HepG2 (cell line): ENCODE data around the gene CA6. TPM values are rescaled to one million over a fixed set of nuclear protein-coding genes. Genes with fewer than 3 reads are reported as not detected.

Source experiments
- ARNT ChIP-seq: fragments of 450-650 bp; IDR thresholded peaks from 2 replicates; pipeline ENCODE4 v1.6.1; 2017
- CREB3 ChIP-seq: sonication (generic); formaldehyde crosslinking; IDR thresholded peaks from 2 replicates; pipeline ENCODE4 v1.5.0; 2020; ENCODE audit warnings: missing genetic modification reagents
- GFI1 ChIP-seq: sonication (generic); formaldehyde crosslinking; IDR thresholded peaks from 2 replicates; pipeline ENCODE4 v1.5.0; 2020; ENCODE audit warnings: missing genetic modification reagents, mild to moderate bottlenecking, borderline replicate concordance
- HBP1 ChIP-seq: IDR thresholded peaks from 2 replicates; pipeline ENCODE4 v1.6.1; 2016; ENCODE audit warnings: low read depth, control low read depth
- HNRNPK ChIP-seq: fragments of 200-400 bp; formaldehyde crosslinking; IDR thresholded peaks from 2 replicates; pipeline ENCODE4 v1.6.1; 2018; ENCODE audit warnings: low read length, low read depth, moderate library complexity, mild to moderate bottlenecking; ENCODE audit not compliant: poor library complexity, severe bottlenecking
- NAIF1 ChIP-seq: sonication (generic); formaldehyde crosslinking; IDR thresholded peaks from 2 replicates; pipeline ENCODE4 v1.5.0; 2020; ENCODE audit warnings: mild to moderate bottlenecking, missing genetic modification reagents, borderline replicate concordance
- NFATC3 ChIP-seq: sonication (generic); formaldehyde crosslinking; IDR thresholded peaks from 2 replicates; pipeline ENCODE4 v1.5.1; 2020; ENCODE audit warnings: mild to moderate bottlenecking, missing genetic modification reagents
- NPAS2 ChIP-seq: sonication (generic); formaldehyde crosslinking; IDR thresholded peaks from 2 replicates; pipeline ENCODE4 v1.8.0; 2022; ENCODE audit warnings: mild to moderate bottlenecking, missing genetic modification reagents, borderline replicate concordance
- SOX6 ChIP-seq, 2 experiments: fragments of 450-650 bp in 1 of 2; sonication (generic) in 1 of 2; formaldehyde crosslinking in 1 of 2; IDR thresholded peaks; 2 replicates each; pipeline versions ENCODE4 v1.4.0 to v1.6.1; 2017 to 2020; ENCODE audit warnings: antibody characterized with exemption in 1 of 2, mild to moderate bottlenecking in 1 of 2, missing genetic modification reagents in 1 of 2
- TEAD3 ChIP-seq: optimal IDR thresholded peaks from 2 replicates; pipeline ENCODE3; 2016; ENCODE audit warnings: borderline replicate concordance
- THAP7 ChIP-seq: sonication (generic); formaldehyde crosslinking; IDR thresholded peaks from 2 replicates; pipeline ENCODE4 v1.8.1; 2023; ENCODE audit warnings: mild to moderate bottlenecking, missing genetic modification reagents
- TMF1 ChIP-seq: sonication (generic); formaldehyde crosslinking; IDR thresholded peaks from 2 replicates; pipeline ENCODE4 v1.8.1; 2022; ENCODE audit warnings: low read depth, missing genetic modification reagents
- WIZ ChIP-seq: sonication (generic); formaldehyde crosslinking; IDR thresholded peaks from 2 replicates; pipeline ENCODE4 v1.5.1; 2020; ENCODE audit warnings: mild to moderate bottlenecking, missing genetic modification reagents
- ZFP1 ChIP-seq: IDR thresholded peaks from 2 replicates; pipeline ENCODE4 v1.6.1; 2016
- ZFP82 ChIP-seq: sonication (generic); formaldehyde crosslinking; IDR thresholded peaks from 2 replicates; pipeline ENCODE4 v1.5.1; 2020; ENCODE audit warnings: mild to moderate bottlenecking, missing genetic modification reagents, borderline replicate concordance
- ZNF275 ChIP-seq: sonication (generic); formaldehyde crosslinking; IDR thresholded peaks from 2 replicates; pipeline ENCODE4 v1.8.0; 2022; ENCODE audit warnings: missing genetic modification reagents, mild to moderate bottlenecking, inconsistent platforms, borderline replicate concordance
- ZNF501 ChIP-seq: sonication (generic); formaldehyde crosslinking; IDR thresholded peaks from 2 replicates; pipeline ENCODE4 v1.5.1; 2020; ENCODE audit warnings: mild to moderate bottlenecking, moderate library complexity, missing genetic modification reagents
- ZNF558 ChIP-seq: sonication (generic); formaldehyde crosslinking; IDR thresholded peaks from 2 replicates; pipeline ENCODE4 v1.9.0; 2022; ENCODE audit warnings: mild to moderate bottlenecking, missing genetic modification reagents, borderline replicate concordance
- ZNF616 ChIP-seq: sonication (generic); formaldehyde crosslinking; IDR thresholded peaks from 2 replicates; pipeline ENCODE4 v1.5.0; 2020; ENCODE audit warnings: low read depth, mild to moderate bottlenecking, missing genetic modification reagents
- ZNF687 ChIP-seq: sonication (generic); formaldehyde crosslinking; IDR thresholded peaks from 2 replicates; pipeline ENCODE4 v1.5.1; 2020; ENCODE audit warnings: mild to moderate bottlenecking, missing genetic modification reagents, moderate library complexity
- ZSCAN20 ChIP-seq: sonication (generic); formaldehyde crosslinking; IDR thresholded peaks from 2 replicates; pipeline ENCODE4 v1.4.0; 2020; ENCODE audit warnings: missing genetic modification reagents, mild to moderate bottlenecking, borderline replicate concordance
- polyA plus RNA-seq, 8 experiments: library from polyadenylated mRNA; depleted of rRNA in 3 of 8; stranded (reverse) in 7 of 8; unstranded in 1 of 8; fragments of >200 nt; fragmentation: Illumina TruSeq in 4 of 8; extraction: Trizol in 4 of 8; gene quantifications; 2 replicates each; pipeline versions ENCODE4 v1.2.1 to v1.2.3, GENCODE V29; 2011 to 2016; ENCODE audit warnings: low read depth in 4 of 8, missing spikeins in 1 of 8, mixed read lengths in 1 of 8; ENCODE audit not compliant: insufficient read depth in 1 of 8
- total RNA-seq, 5 experiments: library from RNA; depleted of rRNA; stranded (reverse); fragments of >200 nt; fragmentation: Illumina TruSeq; extraction: Trizol; gene quantifications; 2 replicates each; pipeline ENCODE4 v1.2.3, GENCODE V29; 2016; ENCODE audit warnings: low read depth in 1 of 5

CA6 gene
- total and polyA plus RNA-seq, 2 of the 13 experiments (the other 11 are each of a cell fraction or from before 2014, with no cell fraction given), result not detected

- TF ChIP-seq HBP1 (CRISPR knock-in tag), result no peak
- TF ChIP-seq ZNF687, result peak; percentile 76
- no peak for TF ChIP-seq THAP7 (CRISPR knock-in tag)
- no peak for TF ChIP-seq SOX6 (IDR thresholded peaks at IDR 0.05)
- TF ChIP-seq SOX6 (CRISPR knock-in tag; IDR thresholded peaks at IDR 0.05), result peak; percentile 67
- no peak for TF ChIP-seq ZNF616 (CRISPR knock-in tag)
- no peak for TF ChIP-seq CREB3 (CRISPR knock-in tag)
- no peak for TF ChIP-seq ZSCAN20
- TF ChIP-seq ARNT, result no peak
- TF ChIP-seq ZNF275 (CRISPR knock-in tag), result no peak
- no peak for TF ChIP-seq TMF1 (CRISPR knock-in tag)
- TF ChIP-seq TEAD3 (CRISPR knock-in tag), result peak; percentile 9
- no peak for TF ChIP-seq ZNF501 (CRISPR knock-in tag)
- no peak for TF ChIP-seq WIZ
- TF ChIP-seq GFI1, result no peak
- no peak for TF ChIP-seq HNRNPK
- TF ChIP-seq ZFP1 (CRISPR knock-in tag), result no peak
- no peak for TF ChIP-seq NAIF1 (CRISPR knock-in tag)
- TF ChIP-seq NPAS2, result no peak
- no peak for TF ChIP-seq NFATC3 (CRISPR knock-in tag)
- TF ChIP-seq ZFP82, result no peak
- no peak for TF ChIP-seq ZNF558 (CRISPR knock-in tag)
These were observed 37.1 kb upstream of the CA6 start (continued) for GRCh38 chr1:8908388-8909151.
